Measurements from ENCODE around the gene CNTN6.

GRCh38 chr3:1446531-1446930 lies 353.7 kb downstream of the CNTN6 start:
- TF ChIP-seq POLR2A (IDR thresholded peaks at IDR 0.05) (no peak), CTCF (IDR thresholded peaks at IDR 0.05) (no peak)
